Adrenal gland (tissue), 5 donors: ENCODE data around the gene SMPD3.

Experiments used
- CTCF ChIP-seq, 6 experiments: fragments of 450-650 bp in 4 of 6; fragments of 200-600 bp in 2 of 6; sonication (generic) in 1 of 6; IDR thresholded peaks; 1 replicate in 5 of 6; 2 replicates in 1 of 6; pipeline versions ENCODE4 v1.5.1 to v1.8.0; 2016 to 2021; ENCODE audit warnings: antibody characterized with exemption in 6 of 6, mild to moderate bottlenecking in 2 of 6, moderate library complexity in 1 of 6
- POLR2A ChIP-seq, 2 donors: fragments of 450-650 bp; IDR thresholded peaks; one replicate each; pipeline ENCODE4 v1.6.1; 2017; ENCODE audit warnings: antibody characterized with exemption in 2 of 2, mild to moderate bottlenecking in 2 of 2, moderate library complexity in 1 of 2
- donor health status: DM: no; HTN: no; CAD: no.

DNA sequence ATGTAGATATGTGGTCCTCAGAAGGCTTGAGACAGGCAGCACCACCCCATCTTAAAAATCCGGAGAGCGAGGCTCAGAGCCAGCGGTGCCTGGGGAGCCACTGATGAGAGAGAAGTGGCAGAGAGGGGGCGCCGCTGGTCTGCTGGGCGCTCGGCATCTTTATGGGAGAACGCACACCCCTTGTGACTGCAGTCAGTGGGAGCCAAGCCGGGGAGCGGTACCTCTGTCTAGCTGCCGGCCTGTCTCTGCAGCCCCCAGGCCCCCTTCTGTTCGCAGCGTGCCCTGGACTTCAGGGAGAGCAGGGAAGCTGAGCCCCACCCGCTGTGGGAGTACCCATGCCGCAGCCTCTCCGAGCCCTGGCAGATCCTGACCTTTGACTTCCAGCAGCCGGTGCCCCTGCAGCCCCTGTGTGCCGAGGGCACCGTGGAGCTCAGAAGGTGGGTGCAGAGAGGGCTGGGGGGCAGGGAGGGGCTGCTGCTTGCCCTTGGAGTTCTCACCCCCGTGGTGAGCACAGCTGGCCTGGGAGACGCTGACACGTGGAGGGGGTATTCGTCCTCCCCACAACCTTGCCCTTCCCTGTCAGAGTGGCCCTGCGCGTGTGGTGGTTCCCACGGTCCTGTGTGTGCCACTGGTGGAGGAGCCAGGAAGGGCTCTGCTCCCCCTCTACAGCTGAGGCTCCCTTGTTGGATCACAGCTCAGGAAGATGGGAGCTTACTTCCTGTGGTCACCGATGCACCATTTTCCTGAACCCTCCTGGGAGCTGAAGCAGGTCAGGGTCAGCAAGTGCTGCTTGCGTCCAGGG is 92.7 kb downstream of the SMPD3 start:
- TF ChIP-seq CTCF (IDR thresholded peaks at IDR 0.05) (no peak), POLR2A (IDR thresholded peaks at IDR 0.05) (no peak)
